K562 (cell line): ENCODE measurements around the gene ZNF655. TPM values are rescaled to one million over a fixed set of nuclear protein-coding genes. Genes with fewer than 3 reads are reported as not detected.

Experiments used
- ATF2 ChIP-seq: sonication (generic); formaldehyde crosslinking; IDR thresholded peaks from 2 replicates; pipeline ENCODE4 v1.8.1; 2022; ENCODE audit warnings: missing genetic modification reagents
- ATF3 ChIP-seq, 2 experiments: fragments of 450-650 bp in 1 of 2; sonication (generic) in 1 of 2; formaldehyde crosslinking in 1 of 2; IDR thresholded peaks in 1 of 2; conservative IDR thresholded peaks in 1 of 2; 2 replicates each; pipeline versions ENCODE4 v1.6.1 to v1.8.1; 2016 to 2023; ENCODE audit warnings: mild to moderate bottlenecking in 2 of 2, moderate library complexity in 2 of 2, inconsistent platforms in 1 of 2, missing genetic modification reagents in 1 of 2
- BCOR ChIP-seq: fragments of 450-650 bp; IDR thresholded peaks from 2 replicates; pipeline ENCODE4 v1.6.1; 2016
- CBX1 ChIP-seq: sonication (generic); IDR thresholded peaks from 2 replicates; pipeline ENCODE4 v1.6.1; 2016; ENCODE audit warnings: antibody characterized with exemption, low read depth, mild to moderate bottlenecking
- CEBPB ChIP-seq: fragments of 450-650 bp; IDR thresholded peaks from 2 replicates; pipeline ENCODE4 v1.6.1; 2016; ENCODE audit warnings: missing genetic modification characterization, missing compliant biosample characterization
- FOXK2 ChIP-seq, 2 experiments: fragments of 450-650 bp; IDR thresholded peaks in 1 of 2; conservative IDR thresholded peaks in 1 of 2; 2 replicates each; pipeline ENCODE4 v1.6.1; 2016; ENCODE audit warnings: low read depth in 2 of 2, mild to moderate bottlenecking in 1 of 2
- GABPB1 ChIP-seq: sonication (generic); formaldehyde crosslinking; IDR thresholded peaks from 2 replicates; pipeline ENCODE4 v1.8.0; 2022; ENCODE audit warnings: mild to moderate bottlenecking, missing genetic modification reagents
- HDAC1 ChIP-seq, 2 experiments: fragments of 450-650 bp; IDR thresholded peaks; 2 replicates each; pipeline ENCODE4 v1.6.1; 2016 to 2017; ENCODE audit warnings: inconsistent platforms in 1 of 2, mild to moderate bottlenecking in 1 of 2, moderate library complexity in 1 of 2
- SOX6 ChIP-seq: fragments of 450-650 bp; IDR thresholded peaks from 2 replicates; pipeline ENCODE4 v1.6.1; 2014; ENCODE audit warnings: mild to moderate bottlenecking
- TAF9B ChIP-seq: fragments of 450-650 bp; IDR thresholded peaks from 2 replicates; pipeline ENCODE4 v1.6.1; 2018; ENCODE audit warnings: mild to moderate bottlenecking; ENCODE audit not compliant: partially characterized antibody
- TAL1 ChIP-seq: fragments of 450-650 bp; IDR thresholded peaks from 2 replicates; pipeline ENCODE4 v1.6.1; 2016; ENCODE audit warnings: mild to moderate bottlenecking
- WHSC1 ChIP-seq: IDR thresholded peaks from one replicate; pipeline ENCODE4 v1.6.1; 2012; ENCODE audit warnings: low read length, control low read depth, inconsistent platforms
- ZBTB5 ChIP-seq: fragments of 450-650 bp; IDR thresholded peaks from 2 replicates; pipeline ENCODE4 v1.6.1; 2017; ENCODE audit warnings: antibody characterized with exemption
- ZNF274 ChIP-seq: IDR thresholded peaks from 2 replicates; pipeline ENCODE4 v1.6.1; 2011; ENCODE audit warnings: low read depth, mild to moderate bottlenecking, low read length, moderate library complexity, borderline replicate concordance
- ZNF668 ChIP-seq: fragments of 250-450 bp; sonication (Bioruptor Pico); IDR thresholded peaks from 2 replicates; pipeline ENCODE4 v1.8.0; 2022; ENCODE audit warnings: mild to moderate bottlenecking, inconsistent platforms
- ZSCAN32 ChIP-seq: fragments of 450-650 bp; formaldehyde crosslinking; IDR thresholded peaks from 2 replicates; pipeline ENCODE4 v1.4.0; 2020; ENCODE audit warnings: mild to moderate bottlenecking, moderate library complexity
- polyA plus RNA-seq, 8 experiments: library from polyadenylated mRNA; depleted of rRNA in 4 of 8; stranded (reverse) in 5 of 8; unstranded in 3 of 8; fragments of >200 nt; fragmentation: Nextera tagmentation in 2 of 8; fragmentation: Illumina TruSeq in 1 of 8; extraction: Ambion mirVana in 2 of 8; extraction: Trizol in 1 of 8; gene quantifications; 2 replicates each; pipeline versions ENCODE4 v1.2.1 to v1.2.3, GENCODE V29; 2011 to 2014; ENCODE audit warnings: inconsistent platforms in 1 of 8, missing spikeins in 1 of 8
- total RNA-seq, 7 experiments: library from RNA; depleted of rRNA in 6 of 7; stranded (reverse); fragments of >200 nt in 6 of 7; fragmentation: Illumina TruSeq in 2 of 7; extraction: Trizol in 2 of 7; gene quantifications; 2 replicates each; pipeline versions ENCODE4 v1.2.1 to v1.2.3, GENCODE V29; 2011 to 2021; ENCODE audit warnings: low replicate concordance in 1 of 7
- TF ChIP-seq, protein P1 (sequence below): sonication (generic); formaldehyde crosslinking; IDR thresholded peaks from 2 replicates; pipeline ENCODE4 v1.8.0; 2022; ENCODE audit warnings: missing genetic modification reagents, mild to moderate bottlenecking, borderline replicate concordance
- TF ChIP-seq, protein P2 (sequence below): sonication (generic); formaldehyde crosslinking; IDR thresholded peaks from 2 replicates; pipeline ENCODE4 v1.8.0; 2022; ENCODE audit warnings: mild to moderate bottlenecking, missing genetic modification reagents

Gene ZNF655
- total and polyA plus RNA-seq, 9 of the 15 experiments (the other 6 are each of a cell fraction or from before 2014, with no cell fraction given), result 25.7 to 130 (median 95.2) TPM

DNA sequence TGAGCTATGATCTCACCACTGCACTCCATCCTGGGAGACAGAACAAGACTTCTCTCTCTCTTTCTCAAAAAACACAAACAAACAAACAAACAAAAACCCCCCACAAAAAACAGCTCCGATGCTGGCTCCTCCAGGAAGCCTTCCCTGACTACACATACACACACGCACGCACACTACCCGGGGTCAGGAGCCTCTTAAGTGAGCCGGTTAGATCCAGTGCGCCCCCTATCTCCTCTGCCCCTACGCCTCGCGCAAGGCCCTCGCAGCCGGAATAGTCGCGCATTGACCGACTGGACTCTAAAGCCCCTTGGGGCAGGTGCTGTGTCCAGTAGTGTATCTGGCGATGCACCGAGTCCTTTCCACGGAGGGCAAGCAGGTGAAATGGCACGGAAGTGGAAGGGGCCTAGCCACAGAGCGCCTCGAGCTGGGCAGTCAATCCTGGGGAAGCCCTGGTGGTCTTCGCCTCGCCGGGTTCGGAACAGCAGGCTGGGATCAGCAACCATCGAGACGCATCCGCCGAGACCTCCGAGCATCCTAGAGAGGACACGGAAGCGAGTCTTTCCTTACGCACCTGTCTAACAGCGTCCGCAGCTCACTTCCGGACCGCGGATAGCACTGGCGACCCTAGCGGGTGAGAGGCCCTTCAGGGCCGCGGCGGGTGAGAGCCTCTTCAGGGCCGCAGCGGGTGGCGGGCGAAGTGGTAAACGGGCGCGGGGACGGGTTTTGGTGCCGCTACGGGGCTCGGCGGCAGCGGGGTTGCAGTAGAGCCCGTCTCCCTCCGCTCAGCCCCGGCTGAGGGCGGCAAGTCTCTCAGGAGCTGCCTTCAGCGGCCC, 58.1 kb downstream of the ZNF655 start, which contains the start of gene ZSCAN25 (continued):
- peak; percentile 34 to 49; a peak in 2 of 4 replicates for TF ChIP-seq FOXK2 (conservative IDR thresholded peaks at IDR 0.05 in 1 of 2, IDR thresholded peaks at IDR 0.05 in 1 of 2; ENCODE audit: low read depth in 2 of 2)
- TF ChIP-seq, protein P1, sequence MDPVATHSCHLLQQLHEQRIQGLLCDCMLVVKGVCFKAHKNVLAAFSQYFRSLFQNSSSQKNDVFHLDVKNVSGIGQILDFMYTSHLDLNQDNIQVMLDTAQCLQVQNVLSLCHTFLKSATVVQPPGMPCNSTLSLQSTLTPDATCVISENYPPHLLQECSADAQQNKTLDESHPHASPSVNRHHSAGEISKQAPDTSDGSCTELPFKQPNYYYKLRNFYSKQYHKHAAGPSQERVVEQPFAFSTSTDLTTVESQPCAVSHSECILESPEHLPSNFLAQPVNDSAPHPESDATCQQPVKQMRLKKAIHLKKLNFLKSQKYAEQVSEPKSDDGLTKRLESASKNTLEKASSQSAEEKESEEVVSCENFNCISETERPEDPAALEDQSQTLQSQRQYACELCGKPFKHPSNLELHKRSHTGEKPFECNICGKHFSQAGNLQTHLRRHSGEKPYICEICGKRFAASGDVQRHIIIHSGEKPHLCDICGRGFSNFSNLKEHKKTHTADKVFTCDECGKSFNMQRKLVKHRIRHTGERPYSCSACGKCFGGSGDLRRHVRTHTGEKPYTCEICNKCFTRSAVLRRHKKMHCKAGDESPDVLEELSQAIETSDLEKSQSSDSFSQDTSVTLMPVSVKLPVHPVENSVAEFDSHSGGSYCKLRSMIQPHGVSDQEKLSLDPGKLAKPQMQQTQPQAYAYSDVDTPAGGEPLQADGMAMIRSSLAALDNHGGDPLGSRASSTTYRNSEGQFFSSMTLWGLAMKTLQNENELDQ (CRISPR knock-in tag), result no peak
- no peak for TF ChIP-seq ZNF274
- peak; percentile 61 for TF ChIP-seq SOX6
- TF ChIP-seq ZNF668 (CRISPR knock-in tag), result no peak
- peak; percentile 100 for TF ChIP-seq BCOR
- TF ChIP-seq ATF3 (IDR thresholded peaks at IDR 0.05), result no peak; the same call in 1 of the 2 replicates
- peak; percentile 59; the same call in 1 of the 2 replicates for TF ChIP-seq ATF3 (CRISPR knock-in tag; conservative IDR thresholded peaks at IDR 0.05)
- TF ChIP-seq GABPB1 (CRISPR knock-in tag), result peak; percentile 98
- no peak; the same call in 1 of the 2 replicates for TF ChIP-seq CBX1
- TF ChIP-seq WHSC1, result no peak
- TF ChIP-seq ATF2 (CRISPR knock-in tag), result no peak
- TF ChIP-seq, protein P2, sequence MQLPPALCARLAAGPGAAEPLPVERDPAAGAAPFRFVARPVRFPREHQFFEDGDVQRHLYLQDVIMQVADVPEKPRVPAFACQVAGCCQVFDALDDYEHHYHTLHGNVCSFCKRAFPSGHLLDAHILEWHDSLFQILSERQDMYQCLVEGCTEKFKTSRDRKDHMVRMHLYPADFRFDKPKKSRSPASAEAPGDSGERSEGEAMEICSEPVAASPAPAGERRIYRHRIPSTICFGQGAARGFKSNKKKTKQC (CRISPR knock-in tag), result peak; percentile 94; the same call in 1 of the 2 replicates
- TF ChIP-seq CEBPB (tag), result no peak
- TF ChIP-seq TAL1, result no peak; the same call in 1 of the 2 replicates
- no peak for TF ChIP-seq ZSCAN32 (CRISPR knock-in tag)
- peak; percentile 97 for TF ChIP-seq TAF9B
- no peak for TF ChIP-seq ZBTB5
- peak; percentile 57 to 86; a peak in 3 of 4 replicates for TF ChIP-seq HDAC1 (IDR thresholded peaks at IDR 0.05)
